ENCODE data around the gene SNRNP25. TPM values are rescaled to one million over a fixed set of nuclear protein-coding genes. Genes with fewer than 3 reads are reported as not detected.

Gene SNRNP25
- total and polyA plus RNA-seq, 2 of the 8 experiments (the other 6 are each of a cell fraction or from before 2014, with no cell fraction given), result 53.0 to 58.4 TPM

- Histone ChIP-seq H4K91ac (replicated peaks; ENCODE audit: insufficient read length, low read length) (no peak overlapping the region), H3K4me3 (ENCODE audit: extremely low read depth in 1 of 4, insufficient read depth in 2 of 4, low read depth in 3 of 4, low read length in 4 of 4) (no peak overlapping the region), H3K4ac (replicated peaks; ENCODE audit: insufficient read length, low read depth, low read length) (no peak overlapping the region), H3K23ac (ENCODE audit: insufficient read length) (no peak overlapping the region), H3K79me2 (ENCODE audit: control insufficient read depth in 1 of 2, insufficient read depth in 2 of 2, low read length in 2 of 2) (no peaks in the 10 kb centered on the region), H3K18ac (ENCODE audit: extremely low read depth, low read length) (no peak overlapping the region), H3K27ac (ENCODE audit: low read depth, low read length) (no peak overlapping the region), H3K4me1 (replicated peaks in 1 of 4; ENCODE audit: control insufficient read depth in 3 of 4, insufficient read depth in 4 of 4, low read length in 3 of 4) (no peaks in the 10 kb centered on the region; a peak in 1 of 7 replicates), H2AK5ac (ENCODE audit: low read depth, low read length) (0 out of 2 replicates have a peak overlapping the region, but pooled peaks have one; percentile 9), H4K8ac (ENCODE audit: extremely low read depth, insufficient read depth, low read length) (no peak overlapping the region), H3K79me1 (ENCODE audit: low read depth, low read length) (no peaks in the 10 kb centered on the region), H4K20me1 (replicated peaks in 1 of 2; ENCODE audit: control insufficient read depth in 1 of 2, insufficient read depth in 2 of 2, low read length in 2 of 2) (peaks cover 0 to 9% of the 10 kb centered on the region in 2 experiments), H3K27me3 (replicated peaks in 1 of 4; ENCODE audit: control insufficient read depth in 3 of 4, extremely low read depth in 1 of 4, insufficient read depth in 3 of 4, low read length in 3 of 4) (no peaks in the 10 kb centered on the region), H2BK20ac (ENCODE audit: low read length) (no peak overlapping the region), H2AFZ (ENCODE audit: low read length) (no peak overlapping the region), H3K36me3 (ENCODE audit: control insufficient read depth in 2 of 4, insufficient read depth in 4 of 4, low read length in 3 of 4) (no peaks in the 10 kb centered on the region; a peak in 1 of 8 replicates), H2BK12ac (ENCODE audit: low read depth, low read length) (no peak overlapping the region), H3K56ac (replicated peaks; ENCODE audit: insufficient read length, low read depth, low read length) (no peak overlapping the region), H3K4me2 (ENCODE audit: insufficient read depth in 1 of 2, low read depth in 2 of 2, low read length in 2 of 2) (no peak overlapping the region), H3K14ac (ENCODE audit: insufficient read length) (no peak overlapping the region), H2BK5ac (ENCODE audit: low read depth, low read length) (0 out of 2 replicates have a peak overlapping the region, but pooled peaks have one; percentile 18), H4K5ac (ENCODE audit: insufficient read length, low read depth, low read length) (no peak overlapping the region), H3K9ac (replicated peaks in 1 of 4; ENCODE audit: extremely low read depth in 1 of 4, low read depth in 3 of 4, low read length in 3 of 4) (no peak overlapping the region), H2BK120ac (replicated peaks; ENCODE audit: low read depth, low read length) (no peak overlapping the region), H3K9me3 (ENCODE audit: insufficient read depth in 2 of 2, low read depth in 1 of 2, low read length in 1 of 2) (no peaks in the 10 kb centered on the region), H3K23me2 (ENCODE audit: low read depth, low read length) (peaks cover 2% of the 10 kb centered on the region; the same call in 1 of the 2 replicates), H2BK15ac (ENCODE audit: low read length) (no peak overlapping the region)
- DNase-seq (ENCODE audit: low read depth in 1 of 2, low spot score in 2 of 2) (no peak), FAIRE-seq (no peak)
- ChIA-PET CTCF (ENCODE audit: partially characterized antibody) (interaction anchor here (1.0 to 1.5 kb wide), 2 partner anchors 32 to 63 kb away, joined by 4 read pairs; no protein-coding TSS in a partner anchor), POLR2A (ENCODE audit: partially characterized antibody) (interaction anchor here (0.8 to 1.6 kb wide), 4 partner anchors 13 to 36 kb away, joined by 3 to 5 read pairs (median 4); partner anchors contain the start of genes POLR3K and SNRNP25)
- 92% methylated on average over 19 of the region's 21 CpGs; no CpG with 5 or more reads in 1 of the 2 experiments for WGBS, 2 experiments (ENCODE audit: extremely low coverage in 1 of 2, insufficient coverage in 1 of 2, insufficient read length in 1 of 2, insufficient replicate concordance in 2 of 2, low coverage in 1 of 2, low lambda C conversion rate in 2 of 2, missing lambda C conversion rate in 1 of 2)
- TF ChIP-seq TAF1 (IDR thresholded peaks at IDR 0.05; ENCODE audit: low read depth, low read length) (no peak), EZH2 (IDR thresholded peaks at IDR 0.05; ENCODE audit: low read depth, low read length, severe bottlenecking) (no peak), USF2 (IDR thresholded peaks at IDR 0.05; ENCODE audit: low read length) (no peak), JUN (IDR thresholded peaks at IDR 0.05; ENCODE audit: low read depth, low read length) (no peak), CEBPB (IDR thresholded peaks at IDR 0.05; ENCODE audit: low read depth, low read length) (no peak), SP4 (IDR thresholded peaks at IDR 0.05; ENCODE audit: low read length) (no peak), PHF8 (conservative IDR thresholded peaks at IDR 0.05; ENCODE audit: low read depth, low read length) (no peak), HDAC2 (IDR thresholded peaks at IDR 0.05; ENCODE audit: borderline replicate concordance in 1 of 2, low read depth in 2 of 2, low read length in 2 of 2) (no peak), MAFK (IDR thresholded peaks at IDR 0.05; ENCODE audit: low read depth, low read length) (no peak), EGR1 (IDR thresholded peaks at IDR 0.05; ENCODE audit: borderline replicate concordance, low read depth, low read length) (no peak), SRF (IDR thresholded peaks at IDR 0.05; ENCODE audit: low read depth, low read length) (no peak)
These were observed 19.6 kb upstream of the SNRNP25 start for GRCh38 chr16:33877-34647.
